Colonic mucosa (tissue), 4 donors: ENCODE measurements around the gene REM2. TPM values are rescaled to one million over a fixed set of nuclear protein-coding genes. Genes with fewer than 3 reads are reported as not detected.

Experiments
- DNase-seq: peaks from one replicate; pipeline ENCODE4 v3.0.0-alpha.2; 2020
- H3K27ac ChIP-seq: fragments of 200-600 bp; one replicate; pipeline ENCODE4 v1.8.0; 2021
- H3K27me3 ChIP-seq: fragments of 200-600 bp; one replicate; pipeline ENCODE4 v1.8.0; 2021
- H3K36me3 ChIP-seq: fragments of 200-600 bp; one replicate; pipeline ENCODE4 v1.8.0; 2021
- H3K4me1 ChIP-seq: fragments of 200-600 bp; one replicate; pipeline ENCODE4 v1.8.0; 2021; ENCODE audit warnings: mild to moderate bottlenecking
- H3K4me3 ChIP-seq: fragments of 200-600 bp; one replicate; pipeline ENCODE4 v1.8.0; 2021
- H3K9ac ChIP-seq, 2 donors: one replicate each; pipeline ENCODE4 v1.7.0; 2013; ENCODE audit warnings: control low read depth in 2 of 2, low read depth in 2 of 2, low read length in 2 of 2
- H3K9me3 ChIP-seq: fragments of 200-600 bp; one replicate; pipeline ENCODE4 v1.8.0; 2021
- intact Hi-C: fragments of 100-400 bp; cut with DNase I; formaldehyde crosslinking; loops from one replicate; pipeline ENCODE4 v1.14.1; 2022
- total RNA-seq, 2 donors: library from RNA; stranded (reverse); fragmentation: NEBNext Ultra II Directional in 1 of 2; extraction: Animal tissue kit (Norgen Biotek cat#: 25700) in 1 of 2; gene quantifications; one replicate each; pipeline ENCODE4 v1.2.1, GENCODE V29; 2021
- TF ChIP-seq, protein P1 (sequence below): fragments of 200-600 bp; IDR thresholded peaks from one replicate; pipeline ENCODE4 v1.8.0; 2022; ENCODE audit warnings: antibody characterized with exemption, mild to moderate bottlenecking
- donor health status: healthy.
- donor health status: DM: no; HTN: no; CAD: no.
- donor health status: DM: no; HTN: no; CAD: no.

REM2 gene
- total RNA-seq, 2 donors from 2014 or later = 0.24 to 0.30 TPM

DNA sequence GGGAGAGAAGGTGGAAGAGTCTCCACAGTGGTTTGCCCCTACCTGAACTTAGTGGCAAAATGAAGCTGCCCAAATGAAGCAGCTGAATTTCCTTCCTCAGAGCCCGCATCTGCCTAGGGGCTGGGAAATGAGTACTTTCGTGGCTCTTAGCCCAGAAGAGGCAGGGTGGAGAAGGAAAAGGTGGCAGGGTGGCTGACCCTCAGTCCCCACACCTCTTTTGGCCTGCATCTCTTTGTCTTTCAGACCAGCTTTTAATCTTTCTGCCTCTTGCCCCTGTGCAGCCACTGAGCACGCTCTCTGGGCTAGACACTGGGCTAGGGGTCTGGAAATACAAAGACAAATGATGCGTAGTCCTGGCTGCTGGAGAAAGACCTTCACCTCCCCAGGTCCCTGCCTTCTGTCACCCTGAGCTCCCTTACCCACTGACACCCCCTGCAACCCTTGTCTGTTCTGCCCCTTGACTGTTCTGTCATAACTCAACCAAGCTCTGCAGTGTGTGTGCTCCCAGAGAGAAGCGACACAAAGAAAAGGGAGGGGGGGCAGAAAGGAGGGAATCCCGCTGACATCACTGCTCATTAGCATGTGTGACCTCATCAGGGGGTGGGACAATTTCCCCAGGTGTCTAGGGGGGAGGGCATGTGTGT is 371 bp upstream of the REM2 start:
- no peaks in the 10 kb centered on the region for H3K27me3 ChIP-seq
- TF ChIP-seq, protein P1, sequence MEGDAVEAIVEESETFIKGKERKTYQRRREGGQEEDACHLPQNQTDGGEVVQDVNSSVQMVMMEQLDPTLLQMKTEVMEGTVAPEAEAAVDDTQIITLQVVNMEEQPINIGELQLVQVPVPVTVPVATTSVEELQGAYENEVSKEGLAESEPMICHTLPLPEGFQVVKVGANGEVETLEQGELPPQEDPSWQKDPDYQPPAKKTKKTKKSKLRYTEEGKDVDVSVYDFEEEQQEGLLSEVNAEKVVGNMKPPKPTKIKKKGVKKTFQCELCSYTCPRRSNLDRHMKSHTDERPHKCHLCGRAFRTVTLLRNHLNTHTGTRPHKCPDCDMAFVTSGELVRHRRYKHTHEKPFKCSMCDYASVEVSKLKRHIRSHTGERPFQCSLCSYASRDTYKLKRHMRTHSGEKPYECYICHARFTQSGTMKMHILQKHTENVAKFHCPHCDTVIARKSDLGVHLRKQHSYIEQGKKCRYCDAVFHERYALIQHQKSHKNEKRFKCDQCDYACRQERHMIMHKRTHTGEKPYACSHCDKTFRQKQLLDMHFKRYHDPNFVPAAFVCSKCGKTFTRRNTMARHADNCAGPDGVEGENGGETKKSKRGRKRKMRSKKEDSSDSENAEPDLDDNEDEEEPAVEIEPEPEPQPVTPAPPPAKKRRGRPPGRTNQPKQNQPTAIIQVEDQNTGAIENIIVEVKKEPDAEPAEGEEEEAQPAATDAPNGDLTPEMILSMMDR = no peak
- H3K27ac ChIP-seq = no peak overlapping the region
- H3K9me3 ChIP-seq = no peaks in the 10 kb centered on the region
- no peak overlapping the region for H3K4me3 ChIP-seq
- H3K36me3 ChIP-seq = peaks cover 2% of the 10 kb centered on the region
- no peaks in the 10 kb centered on the region for H3K4me1 ChIP-seq
- H3K9ac ChIP-seq = no peak overlapping the region
- DNase-seq = peak; percentile 51
- intact Hi-C loops = no loop called here

DNA sequence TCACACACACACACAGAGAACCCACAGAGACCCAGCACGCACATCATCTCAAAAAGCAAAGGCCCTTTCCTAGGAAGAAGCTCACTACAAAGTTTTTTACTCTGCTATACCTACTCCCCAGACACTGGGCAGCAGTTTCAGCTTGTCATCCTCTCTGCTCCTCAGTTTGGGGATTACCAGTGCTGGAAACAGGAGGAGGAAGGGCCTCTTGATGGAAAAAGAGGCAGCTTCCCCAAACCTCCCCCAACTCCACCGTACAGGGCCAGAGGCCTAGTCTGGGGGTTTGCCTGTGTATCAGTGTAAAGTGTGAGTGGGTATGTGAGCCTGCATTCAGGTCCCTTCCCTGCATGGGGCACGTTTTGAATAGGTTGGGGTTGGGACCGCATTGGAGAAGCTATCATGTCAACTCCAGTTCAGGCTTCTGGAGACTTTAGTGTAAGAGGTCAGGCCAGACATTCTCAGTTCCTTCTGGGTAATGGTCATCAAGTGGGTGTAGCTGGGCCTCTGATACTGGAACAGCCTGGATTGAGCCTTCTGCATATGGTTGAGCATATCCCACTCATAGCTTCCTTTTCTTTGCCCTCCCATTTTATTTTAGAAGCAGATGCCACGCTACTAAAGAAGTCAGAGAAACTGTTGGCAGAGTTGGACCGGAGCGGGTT is 1.2 kb downstream of the REM2 start:
- Histone ChIP-seq H3K36me3 (no peaks in the 10 kb centered on the region), H3K4me1 (peaks cover 3% of the 10 kb centered on the region), H3K27me3 (no peaks in the 10 kb centered on the region), H3K27ac (no peak overlapping the region), H3K9ac (no peak overlapping the region), H3K9me3 (no peaks in the 10 kb centered on the region), H3K4me3 (no peak overlapping the region)
- TF ChIP-seq, protein P1 = no peak
- DNase-seq = no peak
- intact Hi-C loops = no loop called here

DNA sequence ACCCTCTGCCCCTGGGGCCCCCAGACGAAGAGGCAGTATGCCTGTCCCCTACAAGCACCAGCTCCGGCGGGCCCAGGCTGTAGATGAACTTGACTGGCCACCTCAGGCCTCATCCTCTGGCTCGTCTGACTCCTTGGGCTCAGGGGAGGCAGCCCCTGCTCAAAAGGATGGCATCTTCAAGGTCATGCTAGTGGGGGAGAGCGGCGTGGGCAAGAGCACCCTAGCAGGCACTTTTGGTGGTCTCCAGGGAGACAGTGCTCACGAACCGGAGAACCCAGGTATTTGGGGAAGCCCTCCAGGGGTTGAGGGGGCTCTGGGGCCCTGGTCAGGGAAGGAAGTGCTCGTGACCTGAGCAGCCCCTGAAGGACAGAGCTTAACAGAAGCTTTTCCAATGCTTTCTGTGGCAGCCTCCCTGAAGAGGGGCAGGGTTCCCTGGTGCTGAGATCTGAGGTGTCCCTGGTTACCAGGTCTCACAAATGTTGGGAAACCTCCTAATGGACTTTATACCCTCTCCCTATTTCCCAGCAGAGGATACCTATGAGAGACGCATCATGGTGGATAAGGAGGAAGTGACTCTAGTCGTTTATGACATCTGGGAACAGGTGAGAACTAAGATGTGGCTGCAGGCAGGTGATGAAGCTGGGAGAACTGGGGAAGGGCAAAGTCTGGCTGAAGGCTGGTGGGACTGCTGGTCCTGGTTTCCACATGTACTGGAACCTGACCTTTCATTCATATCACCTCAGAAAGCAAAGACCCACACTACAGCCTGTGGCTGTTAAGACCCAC is 1.9 kb downstream of the REM2 start:
- H3K36me3 ChIP-seq = no peaks in the 10 kb centered on the region
- no peak for DNase-seq
- H3K4me1 ChIP-seq = peaks cover 3% of the 10 kb centered on the region
- H3K9ac ChIP-seq = no peak overlapping the region
- no peaks in the 10 kb centered on the region for H3K9me3 ChIP-seq
- intact Hi-C loops = no loop called here
- H3K4me3 ChIP-seq = no peak overlapping the region
- H3K27me3 ChIP-seq = no peaks in the 10 kb centered on the region
- H3K27ac ChIP-seq = no peak overlapping the region
- TF ChIP-seq, protein P1 = no peak

DNA sequence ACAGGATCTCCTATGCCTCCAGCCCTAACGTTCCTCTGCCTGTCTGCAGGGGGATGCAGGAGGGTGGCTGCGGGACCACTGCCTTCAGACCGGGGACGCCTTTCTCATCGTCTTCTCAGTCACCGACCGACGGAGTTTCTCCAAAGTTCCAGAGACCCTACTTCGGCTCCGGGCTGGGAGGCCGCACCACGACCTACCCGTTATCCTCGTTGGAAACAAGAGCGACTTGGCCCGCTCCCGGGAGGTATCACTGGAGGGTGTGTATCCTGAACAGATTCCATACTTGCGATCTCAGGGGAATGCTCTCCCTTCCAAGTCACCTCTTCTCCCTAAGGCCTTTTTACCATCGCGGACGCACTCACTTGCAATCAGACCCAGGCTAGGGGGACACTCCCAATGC is 3.0 kb downstream of the REM2 start:
- Histone ChIP-seq H3K4me3 (peak overlapping the region; percentile 53), H3K27ac (peak overlapping the region; percentile 82), H3K27me3 (no peaks in the 10 kb centered on the region), H3K36me3 (no peaks in the 10 kb centered on the region), H3K9ac (peak overlapping the region in 1 of 2 donors; percentile 74), H3K4me1 (peaks cover 3% of the 10 kb centered on the region), H3K9me3 (no peaks in the 10 kb centered on the region)
- intact Hi-C loops = no loop called here
- TF ChIP-seq, protein P1 = no peak
- no peak for DNase-seq

DNA sequence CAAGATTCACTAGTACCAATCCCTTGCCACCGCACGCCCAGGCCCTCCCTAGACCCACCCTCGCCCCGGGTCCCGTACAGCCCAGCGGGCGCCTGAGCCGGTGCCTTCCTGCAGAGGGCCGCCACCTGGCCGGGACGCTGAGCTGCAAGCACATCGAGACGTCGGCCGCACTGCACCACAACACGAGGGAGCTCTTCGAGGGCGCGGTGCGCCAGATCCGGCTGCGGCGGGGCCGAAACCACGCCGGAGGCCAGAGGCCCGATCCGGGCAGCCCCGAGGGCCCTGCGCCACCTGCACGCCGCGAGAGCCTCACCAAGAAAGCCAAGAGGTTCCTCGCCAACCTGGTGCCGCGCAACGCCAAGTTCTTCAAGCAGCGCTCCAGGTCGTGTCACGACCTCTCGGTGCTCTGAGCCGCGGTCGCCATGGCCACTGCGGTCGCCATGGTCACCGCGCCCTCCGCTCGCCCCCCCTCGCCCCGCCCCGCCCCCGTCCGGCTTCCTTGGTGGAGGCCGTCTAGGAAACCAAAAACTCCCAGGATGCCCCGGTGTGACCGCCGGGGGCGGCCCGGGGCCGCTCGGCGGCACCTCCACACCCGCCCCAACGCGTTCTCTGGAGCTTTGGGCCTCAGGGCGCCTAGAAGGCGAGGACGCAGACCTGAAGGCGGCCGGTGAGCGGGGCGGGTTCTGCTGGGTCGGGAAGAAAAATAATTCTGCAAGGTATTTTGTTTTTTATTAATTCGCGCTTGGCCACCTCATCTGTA is 3.7 kb downstream of the REM2 start:
- Histone ChIP-seq H3K9me3 (no peaks in the 10 kb centered on the region), H3K9ac (peak overlapping the region; percentile 47 to 74), H3K36me3 (no peaks in the 10 kb centered on the region), H3K4me1 (peaks cover 3% of the 10 kb centered on the region), H3K27ac (peak overlapping the region; percentile 82), H3K27me3 (no peaks in the 10 kb centered on the region), H3K4me3 (peak overlapping the region; percentile 53)
- peak; percentile 88 for DNase-seq
- TF ChIP-seq, protein P1 = no peak
- intact Hi-C loops = no loop called here
